ENCODE data around the gene JAML.

The JAML gene

GRCh38 chr11:118167906-118168305 lies 56.9 kb downstream of the JAML start:
- no peak for TF ChIP-seq POLR2AphosphoS5 (IDR thresholded peaks at IDR 0.05; ENCODE audit: low read depth, low read length)

- no peak for TF ChIP-seq SIN3A (IDR thresholded peaks at IDR 0.05; ENCODE audit: borderline replicate concordance, insufficient read depth, low read length)
- no peak for TF ChIP-seq POLR2AphosphoS5 (IDR thresholded peaks at IDR 0.05; ENCODE audit: low read depth, low read length)
- no peak for TF ChIP-seq FOXP2 (optimal IDR thresholded peaks at IDR 0.05; ENCODE audit: borderline replicate concordance, extremely low read depth, extremely low read length, insufficient read depth)
- no peak for TF ChIP-seq TAF1 (IDR thresholded peaks at IDR 0.05; ENCODE audit: borderline replicate concordance, insufficient read depth, low read length)
- no peak for TF ChIP-seq REST (IDR thresholded peaks at IDR 0.05; ENCODE audit: insufficient read depth in 1 of 2, low read depth in 2 of 2, low read length in 2 of 2)
These were observed 57.6 kb downstream of the JAML start for GRCh38 chr11:118167253-118167652.

GRCh38 chr11:118166641-118167040 lies 58.2 kb downstream of the JAML start:
- TF ChIP-seq REST (IDR thresholded peaks at IDR 0.05; ENCODE audit: insufficient read depth in 1 of 2, low read depth in 2 of 2, low read length in 2 of 2), result no peak
- no peak for TF ChIP-seq TAF1 (IDR thresholded peaks at IDR 0.05; ENCODE audit: borderline replicate concordance, insufficient read depth, low read length)
- TF ChIP-seq POLR2AphosphoS5 (IDR thresholded peaks at IDR 0.05; ENCODE audit: low read depth, low read length), result no peak
- TF ChIP-seq SIN3A (IDR thresholded peaks at IDR 0.05; ENCODE audit: borderline replicate concordance, insufficient read depth, low read length), result no peak
- TF ChIP-seq FOXP2 (optimal IDR thresholded peaks at IDR 0.05; ENCODE audit: borderline replicate concordance, extremely low read depth, extremely low read length, insufficient read depth), result no peak

GRCh38 chr11:118164885-118165284 lies 59.9 kb downstream of the JAML start:
- TF ChIP-seq FOXP2 (optimal IDR thresholded peaks at IDR 0.05; ENCODE audit: borderline replicate concordance, extremely low read depth, extremely low read length, insufficient read depth) (no peak), TAF1 (IDR thresholded peaks at IDR 0.05; ENCODE audit: borderline replicate concordance, insufficient read depth, low read length) (no peak), POLR2AphosphoS5 (IDR thresholded peaks at IDR 0.05; ENCODE audit: low read depth, low read length) (no peak), REST (IDR thresholded peaks at IDR 0.05; ENCODE audit: insufficient read depth in 1 of 2, low read depth in 2 of 2, low read length in 2 of 2) (no peak), SIN3A (IDR thresholded peaks at IDR 0.05; ENCODE audit: borderline replicate concordance, insufficient read depth, low read length) (no peak)

GRCh38 chr11:118163494-118163893 lies 61.3 kb downstream of the JAML start:
- TF ChIP-seq SIN3A (IDR thresholded peaks at IDR 0.05; ENCODE audit: borderline replicate concordance, insufficient read depth, low read length) (no peak), FOXP2 (optimal IDR thresholded peaks at IDR 0.05; ENCODE audit: borderline replicate concordance, extremely low read depth, extremely low read length, insufficient read depth) (no peak), TAF1 (IDR thresholded peaks at IDR 0.05; ENCODE audit: borderline replicate concordance, insufficient read depth, low read length) (no peak), POLR2AphosphoS5 (IDR thresholded peaks at IDR 0.05; ENCODE audit: low read depth, low read length) (no peak), REST (IDR thresholded peaks at IDR 0.05; ENCODE audit: insufficient read depth in 1 of 2, low read depth in 2 of 2, low read length in 2 of 2) (no peak)
